Body of pancreas (tissue), 4 donors: ENCODE data around the gene SLC47A2. TPM values are rescaled to one million over a fixed set of nuclear protein-coding genes. Genes with fewer than 3 reads are reported as not detected.

Experiments used
- ATAC-seq: fragments of 150-250 bp; one replicate; pipeline ENCODE4 v1.9.1; 2016
- DNase-seq, 4 donors: peaks; one replicate each; pipeline ENCODE4 v3.0.0-alpha.2; 2019
- H3K27ac ChIP-seq, 4 donors: fragments of 200-600 bp; sonication (generic); 1 replicate in 3 of 4; 2 replicates in 1 of 4; pipeline versions ENCODE4 v1.5.1 to v1.6.1; 2016 to 2019; ENCODE audit warnings: mild to moderate bottlenecking in 1 of 4, mixed read lengths in 1 of 4, moderate library complexity in 1 of 4
- H3K27me3 ChIP-seq, 2 donors: fragments of 200-600 bp; sonication (generic); one replicate each; pipeline ENCODE4 v1.6.0; 2016; ENCODE audit warnings: mild to moderate bottlenecking in 1 of 2
- H3K36me3 ChIP-seq, 2 donors: fragments of 200-600 bp; sonication (generic); replicated peaks in 1 of 2; 2 replicates each; pipeline ENCODE4 v1.5.1; 2016; ENCODE audit warnings: low read depth in 2 of 2; ENCODE audit not compliant: insufficient read depth in 1 of 2
- H3K4me1 ChIP-seq: fragments of 200-600 bp; sonication (generic); one replicate; pipeline ENCODE4 v1.6.0; 2016
- H3K4me3 ChIP-seq, 2 donors: fragments of 200-600 bp; sonication (generic); 1 replicate in 1 of 2; 2 replicates in 1 of 2; pipeline ENCODE4 v1.5.1; 2016 to 2019
- H3K9me3 ChIP-seq, 3 donors: fragments of 200-600 bp; sonication (generic); 1 replicate in 2 of 3; 2 replicates in 1 of 3; pipeline ENCODE4 v1.5.1; 2016
- CTCF ChIP-seq, 7 experiments: fragments of 450-650 bp in 4 of 7; fragments of 200-600 bp in 3 of 7; sonication (generic) in 3 of 7; IDR thresholded peaks; one replicate each; pipeline ENCODE4 v1.5.1; 2016 to 2019; ENCODE audit warnings: antibody characterized with exemption in 7 of 7
- POLR2A ChIP-seq, 3 donors: fragments of 450-650 bp; IDR thresholded peaks; one replicate each; pipeline ENCODE4 v1.6.1; 2016; ENCODE audit warnings: antibody characterized with exemption in 3 of 3, mild to moderate bottlenecking in 2 of 3
- WGBS, 2 donors: methylation state at CpG; one replicate each; pipeline ENCODE4 v1.1.5; 2017; 5-methylcytosine and 5-hydroxymethylcytosine counted together
- intact Hi-C: fragments of 100-400 bp; cut with DNase I; formaldehyde crosslinking; loops from one replicate; pipeline ENCODE4 v1.15.1; 2023
- total RNA-seq, 2 donors: library from RNA; depleted of rRNA; stranded (reverse); fragments of >200 nt; gene quantifications; one replicate each; pipeline ENCODE4 v1.1.0, GENCODE V29; 2016

SLC47A2 gene
- total RNA-seq, 2 donors from 2014 or later = 0.26 TPM; not detected in 1

- intact Hi-C loops = no loop called here
These were observed 8.6 kb downstream of the SLC47A2 start for GRCh38 chr17:19707728-19708221.

GRCh38 chr17:19706791-19707727 is 9.3 kb downstream of the SLC47A2 start:
- H3K36me3 ChIP-seq = no peaks in the 10 kb centered on the region
- no peaks in the 10 kb centered on the region for H3K9me3 ChIP-seq
- DNase-seq = no peak
- no peaks in the 10 kb centered on the region for H3K27me3 ChIP-seq
- TF ChIP-seq POLR2A (IDR thresholded peaks at IDR 0.05) (no peak), CTCF (IDR thresholded peaks at IDR 0.05) (no peak)
- intact Hi-C loops = no loop called here
- H3K4me3 ChIP-seq = no peak overlapping the region
- WGBS, 2 donors = 72 to 76% methylated on average over 4 to 12 of the region's 12 CpGs
- no peak overlapping the region for H3K27ac ChIP-seq
- ATAC-seq = no peak
- peaks cover 11% of the 10 kb centered on the region for H3K4me1 ChIP-seq

More at GRCh38 chr17:19707728-19708221, 8.6 kb downstream of the SLC47A2 start:
- no peaks in the 10 kb centered on the region for H3K9me3 ChIP-seq
- TF ChIP-seq CTCF (IDR thresholded peaks at IDR 0.05) = no peak
- TF ChIP-seq POLR2A (IDR thresholded peaks at IDR 0.05) = no peak
- no peak for ATAC-seq
- H3K36me3 ChIP-seq = no peaks in the 10 kb centered on the region
- DNase-seq = no peak
- H3K4me1 ChIP-seq = peaks cover 11% of the 10 kb centered on the region
- no peaks in the 10 kb centered on the region for H3K27me3 ChIP-seq
- H3K27ac ChIP-seq = no peak overlapping the region
- 72 to 79% methylated on average over 4 to 11 of the region's 11 CpGs for WGBS, 2 donors
- no peak overlapping the region for H3K4me3 ChIP-seq

- no peaks in the 10 kb centered on the region for H3K9me3 ChIP-seq
- ATAC-seq = no peak
- H3K36me3 ChIP-seq = no peaks in the 10 kb centered on the region
- no peaks in the 10 kb centered on the region for H3K27me3 ChIP-seq
- H3K4me1 ChIP-seq = peaks cover 11% of the 10 kb centered on the region
- DNase-seq = no peak
- TF ChIP-seq POLR2A (IDR thresholded peaks at IDR 0.05) (no peak), CTCF (IDR thresholded peaks at IDR 0.05) (no peak)
- H3K27ac ChIP-seq = no peak overlapping the region
- no peak overlapping the region for H3K4me3 ChIP-seq
- WGBS, 2 donors = 80% methylated on average over 12 to 21 of the region's 22 CpGs
- intact Hi-C loops = no loop called here
These were observed 10.3 kb downstream of the SLC47A2 start for GRCh38 chr17:19705771-19706770.

GRCh38 chr17:19705201-19705600 is 11.2 kb downstream of the SLC47A2 start:
- no peak for ATAC-seq
- intact Hi-C loops = no loop called here
- no peak for TF ChIP-seq POLR2A (IDR thresholded peaks at IDR 0.05)
- no peak for TF ChIP-seq CTCF (IDR thresholded peaks at IDR 0.05)
- Histone ChIP-seq H3K4me3 (no peak overlapping the region), H3K4me1 (peaks cover 11% of the 10 kb centered on the region), H3K9me3 (no peaks in the 10 kb centered on the region), H3K36me3 (no peaks in the 10 kb centered on the region), H3K27ac (no peak overlapping the region), H3K27me3 (no peaks in the 10 kb centered on the region)
- no peak for DNase-seq
- WGBS, 2 donors = 77 to 84% methylated on average over 12 to 13 of the region's 13 CpGs
